ENCODE measurements around the gene MPHOSPH8. TPM values are rescaled to one million over a fixed set of nuclear protein-coding genes. Genes with fewer than 3 reads are reported as not detected.
"Not testable (repeated sequence)": the region's sequence is repeated elsewhere in the genome, so short reads cannot be mapped to it uniquely, and the experiment has no call there.

Gene MPHOSPH8
- total RNA-seq, 1 experiment from 2014 or later: 20.6 TPM

DNA sequence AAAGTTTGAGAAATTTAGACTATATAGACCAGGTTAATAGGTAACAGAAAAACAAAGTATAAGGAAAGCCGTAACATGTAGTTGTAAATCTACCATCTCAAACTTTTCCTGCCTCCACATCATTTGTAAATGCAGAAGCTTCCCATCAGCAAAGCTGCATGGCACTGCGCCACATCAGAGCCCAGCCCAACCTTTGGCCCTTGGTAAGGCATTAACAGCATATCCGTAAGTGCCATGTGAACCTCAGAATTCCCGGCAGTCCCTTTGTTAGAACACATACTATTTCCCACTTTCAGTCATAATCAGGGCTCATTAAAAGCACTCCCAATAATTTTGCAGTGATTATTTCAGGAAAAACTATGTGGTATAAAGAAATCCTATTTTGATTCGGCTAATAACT is 51.6 kb downstream of the MPHOSPH8 start:
- H3K27ac ChIP-seq (ENCODE audit: low read length): no peak overlapping the region
- H3K36me3 ChIP-seq (ENCODE audit: control insufficient read depth, insufficient read depth, low read length): no peaks in the 10 kb centered on the region; the same call in 1 of the 2 replicates
- TF ChIP-seq TCF7L2 (IDR thresholded peaks at IDR 0.05; ENCODE audit: low read depth, low read length) (no peak), POLR2AphosphoS5 (IDR thresholded peaks at IDR 0.05; ENCODE audit: low read depth, low read length) (no peak), SIN3A (IDR thresholded peaks at IDR 0.05; ENCODE audit: borderline replicate concordance, insufficient read depth, low read depth, low read length) (no peak)
- TF ChIP-seq, protein P1, sequence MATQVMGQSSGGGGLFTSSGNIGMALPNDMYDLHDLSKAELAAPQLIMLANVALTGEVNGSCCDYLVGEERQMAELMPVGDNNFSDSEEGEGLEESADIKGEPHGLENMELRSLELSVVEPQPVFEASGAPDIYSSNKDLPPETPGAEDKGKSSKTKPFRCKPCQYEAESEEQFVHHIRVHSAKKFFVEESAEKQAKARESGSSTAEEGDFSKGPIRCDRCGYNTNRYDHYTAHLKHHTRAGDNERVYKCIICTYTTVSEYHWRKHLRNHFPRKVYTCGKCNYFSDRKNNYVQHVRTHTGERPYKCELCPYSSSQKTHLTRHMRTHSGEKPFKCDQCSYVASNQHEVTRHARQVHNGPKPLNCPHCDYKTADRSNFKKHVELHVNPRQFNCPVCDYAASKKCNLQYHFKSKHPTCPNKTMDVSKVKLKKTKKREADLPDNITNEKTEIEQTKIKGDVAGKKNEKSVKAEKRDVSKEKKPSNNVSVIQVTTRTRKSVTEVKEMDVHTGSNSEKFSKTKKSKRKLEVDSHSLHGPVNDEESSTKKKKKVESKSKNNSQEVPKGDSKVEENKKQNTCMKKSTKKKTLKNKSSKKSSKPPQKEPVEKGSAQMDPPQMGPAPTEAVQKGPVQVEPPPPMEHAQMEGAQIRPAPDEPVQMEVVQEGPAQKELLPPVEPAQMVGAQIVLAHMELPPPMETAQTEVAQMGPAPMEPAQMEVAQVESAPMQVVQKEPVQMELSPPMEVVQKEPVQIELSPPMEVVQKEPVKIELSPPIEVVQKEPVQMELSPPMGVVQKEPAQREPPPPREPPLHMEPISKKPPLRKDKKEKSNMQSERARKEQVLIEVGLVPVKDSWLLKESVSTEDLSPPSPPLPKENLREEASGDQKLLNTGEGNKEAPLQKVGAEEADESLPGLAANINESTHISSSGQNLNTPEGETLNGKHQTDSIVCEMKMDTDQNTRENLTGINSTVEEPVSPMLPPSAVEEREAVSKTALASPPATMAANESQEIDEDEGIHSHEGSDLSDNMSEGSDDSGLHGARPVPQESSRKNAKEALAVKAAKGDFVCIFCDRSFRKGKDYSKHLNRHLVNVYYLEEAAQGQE (IDR thresholded peaks at IDR 0.05; ENCODE audit: insufficient read depth in 1 of 2, low read depth in 2 of 2, low read length in 1 of 2): no peak
- TF ChIP-seq, protein P2, sequence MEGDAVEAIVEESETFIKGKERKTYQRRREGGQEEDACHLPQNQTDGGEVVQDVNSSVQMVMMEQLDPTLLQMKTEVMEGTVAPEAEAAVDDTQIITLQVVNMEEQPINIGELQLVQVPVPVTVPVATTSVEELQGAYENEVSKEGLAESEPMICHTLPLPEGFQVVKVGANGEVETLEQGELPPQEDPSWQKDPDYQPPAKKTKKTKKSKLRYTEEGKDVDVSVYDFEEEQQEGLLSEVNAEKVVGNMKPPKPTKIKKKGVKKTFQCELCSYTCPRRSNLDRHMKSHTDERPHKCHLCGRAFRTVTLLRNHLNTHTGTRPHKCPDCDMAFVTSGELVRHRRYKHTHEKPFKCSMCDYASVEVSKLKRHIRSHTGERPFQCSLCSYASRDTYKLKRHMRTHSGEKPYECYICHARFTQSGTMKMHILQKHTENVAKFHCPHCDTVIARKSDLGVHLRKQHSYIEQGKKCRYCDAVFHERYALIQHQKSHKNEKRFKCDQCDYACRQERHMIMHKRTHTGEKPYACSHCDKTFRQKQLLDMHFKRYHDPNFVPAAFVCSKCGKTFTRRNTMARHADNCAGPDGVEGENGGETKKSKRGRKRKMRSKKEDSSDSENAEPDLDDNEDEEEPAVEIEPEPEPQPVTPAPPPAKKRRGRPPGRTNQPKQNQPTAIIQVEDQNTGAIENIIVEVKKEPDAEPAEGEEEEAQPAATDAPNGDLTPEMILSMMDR (IDR thresholded peaks at IDR 0.05): no peak
- ATAC-seq (no peak), DNase-seq (ENCODE audit: low read depth, low spot score) (no peak)
- H3K27me3 ChIP-seq (ENCODE audit: control insufficient read depth, insufficient read depth, low read length): no peaks in the 10 kb centered on the region
- no peaks in the 10 kb centered on the region for H3K4me1 ChIP-seq (ENCODE audit: control insufficient read depth, insufficient read depth, low read length)
- ChIA-PET CTCF (no interaction called here), POLR2A (no interaction called here)
- in situ Hi-C loops (cut with HindIII; ENCODE audit: low pct_unique_long_range_greater_than_20kb, low sequenced_read_pairs) (no loop called here), intact Hi-C loops (cut with micrococcal nuclease; ENCODE audit: unreplicated experiment) (no loop called here)
- no peaks in the 10 kb centered on the region for H3K9me3 ChIP-seq (ENCODE audit: control insufficient read depth, insufficient read depth, low read depth, low read length)
- no TSS peak for BruUV-seq (replicated peaks)
- no peak overlapping the region for H3K4me3 ChIP-seq (ENCODE audit: low read depth in 2 of 2, low read length in 2 of 2)

DNA sequence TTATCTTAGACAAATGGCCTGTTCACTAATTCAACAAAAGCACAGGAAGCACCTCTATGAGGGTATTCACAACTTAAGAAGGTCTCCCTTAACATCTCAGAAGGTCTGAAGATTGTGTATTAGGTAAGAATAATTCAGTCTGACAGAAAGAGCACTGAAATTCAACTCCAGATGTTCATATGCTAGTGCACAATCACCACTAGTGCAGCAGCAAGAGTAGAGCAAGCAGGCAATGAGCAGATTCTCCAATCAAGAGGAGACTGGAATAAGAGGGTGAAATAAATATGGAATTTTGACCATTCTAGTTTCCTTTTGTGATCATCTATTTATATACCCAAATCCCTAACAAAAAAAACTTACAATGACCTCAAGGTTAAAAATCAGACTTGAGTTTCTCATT is 52.0 kb downstream of the MPHOSPH8 start:
- Histone ChIP-seq H3K27ac (ENCODE audit: low read length) (no peak overlapping the region), H3K27me3 (ENCODE audit: control insufficient read depth, insufficient read depth, low read length) (no peaks in the 10 kb centered on the region), H3K4me1 (ENCODE audit: control insufficient read depth, insufficient read depth, low read length) (no peaks in the 10 kb centered on the region), H3K36me3 (ENCODE audit: control insufficient read depth, insufficient read depth, low read length) (no peaks in the 10 kb centered on the region; the same call in 1 of the 2 replicates), H3K4me3 (ENCODE audit: low read depth in 2 of 2, low read length in 2 of 2) (no peak overlapping the region), H3K9me3 (ENCODE audit: control insufficient read depth, insufficient read depth, low read depth, low read length) (no peaks in the 10 kb centered on the region)
- in situ Hi-C loops (cut with HindIII; ENCODE audit: low pct_unique_long_range_greater_than_20kb, low sequenced_read_pairs) (no loop called here), intact Hi-C loops (cut with micrococcal nuclease; ENCODE audit: unreplicated experiment) (no loop called here)
- POLR2A ChIA-PET: no interaction called here
- no peak for ATAC-seq
- CTCF ChIA-PET: no interaction called here
- no TSS peak for BruUV-seq (replicated peaks)
- TF ChIP-seq, protein P1 (IDR thresholded peaks at IDR 0.05; ENCODE audit: insufficient read depth in 1 of 2, low read depth in 2 of 2, low read length in 1 of 2): no peak
- no peak for TF ChIP-seq TCF7L2 (IDR thresholded peaks at IDR 0.05; ENCODE audit: low read depth, low read length)
- no peak for DNase-seq (ENCODE audit: low read depth, low spot score)

DNA sequence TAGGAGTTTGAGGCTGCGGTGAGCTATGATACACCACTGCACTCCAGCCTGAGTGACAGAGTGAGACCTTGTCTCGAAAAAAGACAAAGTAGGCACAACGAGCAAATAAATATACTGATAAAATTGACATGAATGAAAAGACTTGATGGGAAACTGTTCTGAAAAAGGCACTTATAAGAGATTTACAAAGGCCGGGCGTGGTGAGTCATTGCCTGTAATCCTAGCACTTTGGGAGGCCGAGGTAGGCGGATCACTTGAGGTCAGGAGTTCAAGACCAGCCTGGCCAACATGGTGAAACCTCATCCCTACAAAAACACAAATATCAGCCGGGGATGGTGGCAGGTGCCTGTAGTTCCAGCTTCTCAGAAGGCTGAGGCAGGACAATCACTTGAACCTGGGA is 58.0 kb downstream of the MPHOSPH8 start:
- CTCF ChIA-PET; intact Hi-C loops (cut with micrococcal nuclease; ENCODE audit: unreplicated experiment); H3K4me1 ChIP-seq (ENCODE audit: control insufficient read depth, insufficient read depth, low read length); BruUV-seq (replicated peaks); H3K27ac ChIP-seq (ENCODE audit: low read length); H3K4me3 ChIP-seq (ENCODE audit: low read depth in 2 of 2, low read length in 2 of 2); DNase-seq (ENCODE audit: low read depth, low spot score); in situ Hi-C loops (cut with HindIII; ENCODE audit: low pct_unique_long_range_greater_than_20kb, low sequenced_read_pairs); H3K27me3 ChIP-seq (ENCODE audit: control insufficient read depth, insufficient read depth, low read length); H3K9me3 ChIP-seq (ENCODE audit: control insufficient read depth, insufficient read depth, low read depth, low read length); POLR2A ChIA-PET; ATAC-seq; H3K36me3 ChIP-seq (ENCODE audit: control insufficient read depth, insufficient read depth, low read length): not testable (repeated sequence)

All from Panc1 (cell line).